Dermis blood vessel endothelial cell (primary cell): ENCODE results near the gene KANSL1L. TPM values are rescaled to one million over a fixed set of nuclear protein-coding genes. Genes with fewer than 3 reads are reported as not detected.
A peak's percentile ranks its signal among the peaks of the same experiment; 100 is the strongest.
"Not testable (repeated sequence)": the region's sequence is repeated elsewhere in the genome, so short reads cannot be mapped to it uniquely, and the experiment has no call there.

Source experiments
- DNase-seq: peaks from one replicate; pipeline ENCODE4 v3.0.0; 2010
- total RNA-seq: library from RNA; depleted of rRNA; stranded (reverse); fragments of >200 nt; gene quantifications from 2 replicates; pipeline ENCODE4 v1.2.3, GENCODE V29; 2014

Gene KANSL1L, protein sequence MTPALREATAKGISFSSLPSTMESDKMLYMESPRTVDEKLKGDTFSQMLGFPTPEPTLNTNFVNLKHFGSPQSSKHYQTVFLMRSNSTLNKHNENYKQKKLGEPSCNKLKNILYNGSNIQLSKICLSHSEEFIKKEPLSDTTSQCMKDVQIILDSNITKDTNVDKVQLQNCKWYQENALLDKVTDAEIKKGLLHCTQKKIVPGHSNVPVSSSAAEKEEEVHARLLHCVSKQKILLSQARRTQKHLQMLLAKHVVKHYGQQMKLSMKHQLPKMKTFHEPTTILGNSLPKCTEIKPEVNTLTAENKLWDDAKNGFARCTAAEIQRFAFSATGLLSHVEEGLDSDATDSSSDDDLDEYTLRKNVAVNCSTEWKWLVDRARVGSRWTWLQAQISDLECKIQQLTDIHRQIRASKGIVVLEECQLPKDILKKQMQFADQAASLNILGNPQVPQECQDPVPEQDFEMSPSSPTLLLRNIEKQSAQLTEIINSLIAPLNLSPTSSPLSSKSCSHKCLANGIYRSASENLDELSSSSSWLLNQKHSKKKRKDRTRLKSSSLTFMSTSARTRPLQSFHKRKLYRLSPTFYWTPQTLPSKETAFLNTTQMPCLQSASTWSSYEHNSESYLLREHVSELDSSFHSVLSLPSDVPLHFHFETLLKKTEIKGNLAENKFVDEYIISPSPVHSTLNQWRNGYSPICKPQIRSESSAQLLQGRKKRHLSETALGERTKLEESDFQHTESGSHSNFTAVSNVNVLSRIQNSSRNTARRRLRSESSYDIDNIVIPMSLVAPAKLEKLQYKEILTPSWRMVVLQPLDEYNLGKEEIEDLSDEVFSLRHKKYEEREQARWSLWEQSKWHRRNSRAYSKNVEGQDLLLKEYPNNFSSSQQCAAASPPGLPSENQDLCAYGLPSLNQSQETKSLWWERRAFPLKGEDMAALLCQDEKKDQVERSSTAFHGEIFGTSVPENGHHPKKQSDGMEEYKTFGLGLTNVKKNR
- 14.1 and 29.1 TPM in 2 replicates for total RNA-seq

DNA sequence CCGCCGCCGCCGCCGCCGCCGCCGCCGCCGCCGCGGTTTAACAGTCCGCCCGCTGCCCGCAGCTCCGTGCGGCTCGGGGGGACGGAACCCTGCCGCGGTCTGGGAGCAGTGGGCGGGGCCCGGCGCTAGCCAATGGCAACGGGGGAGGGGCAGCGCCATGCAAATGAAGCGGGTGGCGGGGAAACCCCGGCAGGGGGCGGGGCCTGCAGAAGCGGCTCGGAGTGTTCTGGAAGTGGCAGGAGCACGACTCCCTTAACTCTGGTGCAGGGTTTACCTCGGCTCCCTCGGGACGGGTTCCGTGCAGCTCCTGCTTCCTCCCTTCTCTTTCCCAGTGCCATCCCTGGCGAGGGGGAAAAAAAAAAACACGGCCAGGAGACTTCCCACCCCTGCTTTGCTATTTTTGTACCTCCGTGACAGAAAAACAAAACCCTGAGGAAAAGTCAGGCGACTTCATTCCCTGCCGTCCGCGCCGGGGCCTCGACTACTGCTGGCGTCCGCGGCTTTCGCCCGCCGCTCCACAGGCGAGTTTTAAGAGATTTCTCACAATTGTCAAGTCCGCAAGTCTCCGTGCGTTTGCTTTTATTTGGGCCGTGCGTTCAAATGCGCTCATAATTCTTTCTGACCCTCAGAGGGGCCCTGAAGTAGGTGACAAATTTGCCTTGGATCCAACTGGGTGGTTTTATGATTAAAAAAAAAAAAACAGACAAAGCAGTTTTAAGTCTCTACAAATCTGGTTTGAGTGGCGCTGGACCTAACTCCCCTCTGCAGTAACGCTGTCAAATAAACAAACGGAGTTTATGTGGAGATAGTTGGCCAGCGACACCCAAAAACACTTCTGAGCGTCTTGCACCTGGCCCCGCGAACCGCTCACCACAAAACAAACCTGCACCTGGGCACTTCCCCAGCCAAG, at the start of gene KANSL1L:
KANSL1L (minus strand) TSS at position 101 of the 910 bp plus-strand sequence. CDS start 16,827 bp downstream, outside the sequence.
- DNase-seq: peak; percentile 97

DNA sequence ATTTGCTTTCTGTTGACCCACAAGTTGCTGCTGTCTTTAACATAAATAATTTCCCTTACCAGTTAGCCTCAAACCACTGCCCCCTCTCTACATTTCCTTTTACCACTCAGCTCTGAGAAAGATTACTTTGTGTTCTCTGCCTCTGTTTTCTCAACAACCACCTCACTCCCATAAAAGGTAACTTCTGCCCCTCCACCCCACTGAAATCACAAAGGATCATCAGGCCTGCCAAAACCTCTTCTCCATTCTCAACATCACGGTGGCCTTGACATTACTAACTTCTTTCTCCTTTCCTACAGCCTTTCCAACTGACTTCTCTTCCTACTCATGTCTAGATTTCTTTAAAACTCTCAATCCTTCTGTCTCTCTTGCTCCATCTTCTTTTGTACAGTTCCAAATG, 43.9 kb upstream of the KANSL1L start:
- no peak for DNase-seq

DNA sequence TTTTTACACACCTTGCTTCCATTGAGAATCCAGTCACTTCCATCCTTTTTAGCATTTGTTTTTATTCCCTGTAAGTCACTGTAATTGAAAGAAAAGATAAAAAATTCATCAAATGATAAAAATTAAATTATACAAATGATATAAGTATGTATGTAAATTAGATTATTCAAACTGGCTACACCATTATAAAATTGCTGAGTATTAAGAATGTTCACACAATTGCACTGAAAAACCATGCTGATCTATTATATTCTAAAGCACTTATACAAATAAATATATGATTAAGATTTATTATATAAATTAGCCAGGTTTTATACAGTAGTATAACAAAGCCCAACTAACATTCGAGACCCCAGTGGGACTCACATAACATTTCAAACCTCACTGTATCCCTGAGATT, 39.0 kb upstream of the KANSL1L start:
- DNase-seq: no peak

DNA sequence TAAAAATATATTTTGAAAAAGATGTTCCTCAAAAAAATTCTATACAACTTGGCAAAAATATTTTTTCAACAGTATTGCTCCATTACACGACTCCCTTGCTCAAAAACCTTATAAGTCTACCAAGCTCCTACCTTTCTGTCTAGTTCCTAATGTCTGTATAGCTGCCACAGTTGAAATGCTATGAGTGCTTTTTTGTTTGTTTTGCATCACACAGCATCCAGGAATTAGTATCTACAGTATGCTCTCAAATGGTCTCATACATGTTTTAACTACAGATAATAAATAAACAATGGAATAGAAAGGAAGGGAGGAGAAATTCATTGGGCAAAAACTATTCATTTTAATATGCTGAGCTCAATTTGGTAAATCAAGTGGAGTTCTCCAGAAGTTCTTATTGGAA, 36.7 kb upstream of the KANSL1L start:
- no peak for DNase-seq

DNA sequence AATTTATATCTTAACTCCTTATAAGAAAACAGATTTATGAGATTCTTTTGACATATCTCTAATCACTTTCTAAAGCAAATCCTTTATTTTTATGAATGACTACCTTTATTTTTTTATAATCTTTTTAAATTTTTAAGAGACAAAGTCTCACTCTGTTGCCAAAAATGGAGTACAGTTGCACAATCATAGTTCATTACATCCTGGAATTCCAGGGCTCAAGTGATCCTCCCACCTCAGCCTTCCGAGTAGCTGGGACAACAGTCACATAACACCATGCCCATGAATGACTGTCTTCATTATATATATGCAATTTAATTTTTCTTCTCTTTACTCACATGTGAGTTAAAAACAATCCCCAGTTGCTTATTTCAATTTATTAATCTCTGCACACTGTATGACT, 32.3 kb upstream of the KANSL1L start:
- no peak for DNase-seq

DNA sequence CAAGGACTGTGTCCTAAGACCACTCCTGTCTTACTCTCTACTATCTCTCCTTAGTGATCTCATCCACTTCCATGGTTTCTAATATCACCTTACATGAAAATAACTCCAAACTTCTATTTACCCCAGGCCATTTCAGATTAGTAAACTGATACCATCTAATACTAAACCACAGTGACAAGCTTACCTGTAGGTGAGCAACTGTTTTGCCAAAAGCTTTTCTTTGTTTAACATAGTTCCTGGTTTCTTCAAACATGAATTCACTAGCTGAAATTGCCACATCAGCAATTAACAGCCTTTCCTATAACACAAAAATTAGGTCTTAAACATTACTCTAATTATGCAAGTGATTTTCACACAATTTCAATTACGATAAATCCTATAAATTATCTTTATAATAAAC, 31.9 kb upstream of the KANSL1L start:
- DNase-seq: no peak

DNA sequence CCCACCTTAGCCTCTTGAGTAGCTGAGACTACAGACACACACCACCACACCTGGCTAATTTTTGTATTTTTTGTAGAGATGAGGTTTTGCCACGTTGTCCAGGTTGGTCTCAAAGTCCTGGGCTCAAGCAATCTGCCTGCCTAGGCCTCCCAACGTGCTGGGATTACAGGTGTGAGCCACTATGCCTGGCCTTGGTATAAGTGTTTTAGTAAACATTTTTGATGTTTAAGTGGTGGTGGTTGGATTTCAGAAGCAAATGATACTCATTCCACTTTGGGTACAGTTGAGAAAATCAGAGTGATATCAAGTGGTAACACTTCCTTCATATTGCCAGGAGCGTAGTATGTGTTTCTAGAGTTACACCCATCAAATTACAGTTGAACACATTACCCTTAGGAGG, 28.6 kb upstream of the KANSL1L start:
- DNase-seq: no peak

DNA sequence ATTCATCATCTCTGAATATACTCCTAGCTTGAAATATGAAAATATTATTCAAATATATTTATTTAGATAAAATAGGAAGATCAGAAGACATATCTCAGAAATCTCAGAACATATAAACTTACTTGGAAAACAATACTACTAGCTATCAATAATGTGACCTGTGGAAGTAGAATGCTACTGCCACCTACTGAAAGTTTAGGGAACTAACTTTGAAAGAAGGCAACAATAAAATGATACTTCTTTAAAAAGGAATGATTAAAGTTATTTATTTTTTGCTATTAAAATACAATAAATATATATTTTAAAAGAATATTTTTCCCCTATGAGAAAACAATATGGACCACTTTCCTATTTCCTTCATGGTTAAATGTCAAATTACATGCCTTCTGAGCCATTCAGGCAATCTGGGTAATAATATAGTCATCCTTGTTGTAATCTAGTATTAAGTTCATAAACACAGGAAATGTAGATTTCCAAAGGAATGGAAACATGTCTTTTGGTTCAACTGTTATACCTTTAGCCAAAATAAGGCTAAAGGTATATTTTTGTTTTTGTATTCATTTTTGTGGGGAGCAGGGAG, 28.1 kb upstream of the KANSL1L start:
- DNase-seq: peak; percentile 60

DNA sequence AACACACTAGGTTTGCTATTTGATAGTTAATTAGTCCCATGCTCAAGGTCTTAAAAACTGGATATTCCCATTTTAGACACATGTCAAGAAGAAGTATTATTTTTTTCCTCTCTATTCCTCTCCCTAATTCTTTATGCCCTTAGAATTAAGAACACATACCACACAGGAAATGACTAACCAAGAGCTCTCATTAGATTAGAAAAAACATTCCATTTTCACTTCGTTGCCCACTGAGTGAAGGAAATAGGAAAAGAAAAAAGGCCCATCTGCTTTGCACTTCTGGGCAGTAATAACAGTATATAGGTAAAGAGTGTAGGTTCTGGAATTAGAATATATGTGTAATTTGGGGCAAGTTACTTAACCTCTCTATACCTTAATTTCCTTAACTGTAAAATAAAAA, 27.1 kb upstream of the KANSL1L start:
- peak; percentile 18 for DNase-seq

DNA sequence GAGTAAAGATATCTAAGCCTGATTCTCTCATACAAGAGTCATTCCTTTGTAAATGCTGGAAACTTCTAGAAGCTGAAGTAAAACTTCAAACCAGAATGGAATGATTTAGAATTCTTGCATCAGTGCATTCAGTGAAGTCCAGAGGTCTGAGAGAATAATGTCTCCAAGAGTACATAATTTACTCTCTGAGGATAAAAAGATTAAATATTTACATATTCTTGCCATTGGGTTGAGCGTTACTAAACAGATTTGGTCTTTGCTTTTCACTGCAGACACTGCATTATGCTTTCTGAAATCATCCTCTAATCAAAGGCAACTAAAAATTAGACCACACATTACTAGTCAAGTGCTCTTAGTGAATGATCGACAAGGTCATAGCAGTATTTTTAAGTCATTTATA, 26.5 kb upstream of the KANSL1L start:
- no peak for DNase-seq

DNA sequence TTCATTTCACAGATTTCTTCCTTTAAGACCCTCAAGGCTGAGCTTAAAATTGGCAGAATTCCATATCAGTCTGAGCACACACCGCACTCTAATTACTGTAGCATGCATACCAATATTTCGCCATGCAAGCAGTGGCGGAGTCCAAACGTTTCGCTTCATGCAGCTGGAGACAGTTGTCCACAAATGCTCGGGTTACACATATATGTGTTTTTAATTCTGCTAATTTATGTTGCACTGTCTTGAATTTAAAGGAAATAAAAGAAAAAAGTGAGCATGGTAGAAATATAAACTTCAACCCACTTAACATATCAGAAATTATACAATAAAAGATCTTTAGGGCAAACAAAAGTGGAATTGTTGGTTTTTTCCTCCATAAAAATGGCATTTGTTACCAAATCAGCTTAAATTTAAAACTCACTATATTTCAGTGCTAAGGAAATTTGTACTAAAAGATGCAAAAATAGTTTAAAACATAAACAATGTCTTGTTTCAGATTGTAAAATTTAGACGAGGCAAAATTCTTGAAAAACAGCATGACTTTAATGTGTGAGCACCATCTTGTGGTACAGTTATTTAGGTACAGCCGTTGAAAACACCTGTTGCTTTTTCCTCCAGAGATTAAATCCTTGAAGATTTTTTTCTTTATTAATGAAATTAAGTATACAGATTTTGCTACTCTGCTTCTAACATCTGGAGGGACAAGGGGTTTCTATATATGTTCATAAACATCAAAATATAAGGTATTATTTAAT, 24.1 kb upstream of the KANSL1L start:
- peak; percentile 74 for DNase-seq

DNA sequence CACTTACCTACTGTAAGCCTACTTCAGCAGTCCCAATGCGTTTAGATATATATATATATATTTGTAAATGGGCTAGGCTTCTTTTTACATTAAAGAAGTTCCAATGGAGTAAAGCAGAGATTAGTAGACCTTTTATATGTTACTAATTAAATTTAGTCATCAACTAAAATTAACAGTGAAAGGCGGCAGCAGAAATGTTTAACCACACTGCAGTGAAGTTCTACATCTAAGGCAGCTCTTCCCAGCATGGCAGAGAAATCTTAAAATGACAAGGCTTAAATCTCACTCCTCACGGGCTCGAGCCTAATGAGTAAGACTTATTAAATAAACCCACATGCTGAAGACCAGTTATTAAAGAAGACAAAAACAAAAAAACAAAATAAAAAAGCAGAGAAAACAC, 19.1 kb upstream of the KANSL1L start:
- DNase-seq: no peak

DNA sequence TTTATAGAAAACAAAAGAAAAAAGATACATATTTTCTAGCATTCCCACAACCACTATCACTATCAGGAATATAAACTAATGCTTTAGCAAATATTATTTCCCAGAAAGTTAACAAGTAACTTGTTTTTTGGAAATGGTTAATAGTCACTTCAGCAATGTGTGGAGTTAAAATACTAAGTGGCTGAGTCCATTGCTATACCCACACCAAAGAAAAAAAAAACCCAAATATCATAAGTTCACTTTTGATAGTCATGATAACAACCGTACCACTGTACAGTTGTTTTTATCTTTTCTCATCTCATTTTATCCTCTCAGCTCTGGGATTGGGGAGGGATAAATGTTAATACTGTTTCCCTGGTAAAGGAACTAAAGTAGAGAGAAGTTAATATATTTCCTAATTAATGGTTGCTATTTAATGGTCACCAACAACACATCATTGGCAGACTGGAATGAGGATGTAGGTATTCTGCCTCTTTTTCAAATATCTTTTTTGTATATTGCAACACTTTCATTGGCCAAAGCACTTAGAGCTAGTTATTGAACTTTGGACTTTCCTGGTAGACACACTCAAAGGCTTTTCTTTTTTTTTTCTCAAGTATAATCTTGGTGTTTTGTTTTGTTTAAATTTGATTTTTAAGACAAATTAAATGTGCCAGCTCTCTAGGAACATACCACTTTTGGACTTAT, 18.4 kb upstream of the KANSL1L start:
- DNase-seq: no peak

DNA sequence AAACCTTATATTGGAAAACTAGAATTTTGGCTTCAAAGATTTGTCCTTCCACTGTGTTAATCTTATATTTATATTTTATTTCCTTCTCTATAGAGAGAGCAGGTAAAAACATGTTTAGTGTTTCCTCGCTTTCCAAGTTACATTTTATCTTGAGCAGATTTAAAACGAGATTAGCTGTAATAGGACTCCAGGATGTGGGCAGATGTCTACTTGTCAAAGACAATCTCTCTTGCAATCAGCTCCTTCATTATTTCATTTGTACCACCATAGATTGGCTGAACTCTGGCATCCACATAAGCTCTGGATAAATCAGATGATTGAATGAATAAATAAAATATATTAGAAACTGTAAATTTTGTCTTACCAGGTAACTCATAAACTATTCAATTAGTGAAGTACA, 17.5 kb upstream of the KANSL1L start:
- DNase-seq: no peak

DNA sequence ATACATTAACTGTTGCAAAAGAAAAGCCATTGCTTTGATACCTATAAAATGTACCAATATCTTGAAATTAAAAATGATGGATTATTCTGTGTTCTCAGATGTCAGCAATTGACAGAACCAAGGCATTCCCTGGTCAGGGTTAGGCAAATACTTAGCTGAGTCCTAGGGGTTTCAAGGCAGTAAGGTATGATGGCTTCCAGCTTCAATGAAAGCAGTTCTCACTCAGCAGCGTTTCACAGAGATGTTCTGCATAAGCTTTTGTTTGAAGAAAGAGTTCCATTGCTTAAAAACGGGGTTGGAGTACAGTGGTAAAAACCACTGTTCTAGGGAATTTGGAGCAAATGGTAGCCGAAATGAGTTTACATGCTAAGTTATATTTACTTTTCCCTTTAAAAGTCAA, 17.0 kb upstream of the KANSL1L start:
- no peak for DNase-seq

DNA sequence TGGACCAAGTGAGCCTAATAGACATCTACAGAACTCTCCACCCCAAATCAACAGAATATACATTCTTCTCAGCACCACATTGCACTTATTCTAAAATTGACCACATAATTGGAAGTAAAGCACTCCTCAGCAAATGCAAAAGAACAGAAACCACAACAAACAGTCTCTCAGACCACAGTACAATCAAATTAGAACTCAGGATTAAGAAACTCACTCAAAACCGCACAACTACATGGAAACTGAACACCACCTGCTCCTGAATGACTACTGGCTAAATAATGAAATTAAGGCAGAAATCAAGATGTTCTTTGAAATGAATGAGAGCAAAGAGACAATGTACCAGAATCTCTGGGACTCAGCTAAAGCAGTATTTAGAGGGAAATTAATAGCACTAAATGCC, 12.7 kb upstream of the KANSL1L start:
- DNase-seq: not testable (repeated sequence)

DNA sequence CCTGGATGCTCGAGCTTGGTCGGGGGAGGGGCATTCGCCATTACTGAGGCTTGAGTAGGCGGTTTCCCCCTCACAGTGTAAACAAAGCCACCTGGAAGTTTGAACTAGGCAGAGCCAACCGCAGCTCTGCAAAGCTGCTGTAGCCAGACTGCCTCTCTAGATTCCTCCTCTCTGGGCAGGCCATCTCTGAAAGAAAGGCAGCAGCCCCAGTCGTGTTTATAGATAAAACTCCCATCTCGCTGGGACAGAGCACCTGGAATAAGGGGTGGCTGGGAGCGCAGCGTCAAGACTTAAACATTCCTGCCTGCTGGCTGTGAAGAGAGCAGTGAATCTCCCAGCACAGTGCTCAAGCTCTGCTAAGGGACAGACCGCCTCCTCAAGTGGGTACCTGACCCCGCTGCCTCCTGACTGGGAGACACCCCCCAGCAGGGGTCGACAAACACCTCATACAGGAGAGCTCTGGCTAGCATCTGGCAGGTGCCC, 10.4 kb upstream of the KANSL1L start:
- DNase-seq: not testable (repeated sequence)

DNA sequence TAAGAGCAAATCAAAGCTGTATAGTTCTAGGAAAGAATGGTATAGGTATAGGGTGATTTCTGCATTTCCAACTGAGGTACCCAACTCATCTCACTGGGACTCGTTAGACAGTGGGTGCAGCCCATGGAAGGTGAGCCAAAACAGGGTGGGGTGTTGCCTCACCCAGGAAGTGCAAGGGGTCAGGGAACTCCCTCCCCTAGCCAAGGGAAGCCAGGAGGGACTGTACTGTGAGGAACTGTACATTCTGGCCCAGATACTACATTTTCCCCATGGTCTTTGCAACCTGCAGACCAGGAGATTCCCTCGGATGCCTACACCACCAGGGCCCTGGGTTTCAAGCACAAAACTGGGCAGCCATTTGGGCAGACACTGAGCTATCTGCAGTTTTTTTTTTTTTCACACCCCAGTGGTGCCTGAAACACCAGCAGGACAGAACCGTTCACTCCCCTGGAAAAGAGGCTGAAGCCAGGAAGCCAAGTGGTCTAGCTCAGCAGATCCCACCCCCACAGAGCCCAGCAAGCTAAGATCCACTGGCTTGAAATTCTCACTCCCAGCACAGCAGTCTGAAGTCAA, 9.9 kb upstream of the KANSL1L start:
- not testable (repeated sequence) for DNase-seq

DNA sequence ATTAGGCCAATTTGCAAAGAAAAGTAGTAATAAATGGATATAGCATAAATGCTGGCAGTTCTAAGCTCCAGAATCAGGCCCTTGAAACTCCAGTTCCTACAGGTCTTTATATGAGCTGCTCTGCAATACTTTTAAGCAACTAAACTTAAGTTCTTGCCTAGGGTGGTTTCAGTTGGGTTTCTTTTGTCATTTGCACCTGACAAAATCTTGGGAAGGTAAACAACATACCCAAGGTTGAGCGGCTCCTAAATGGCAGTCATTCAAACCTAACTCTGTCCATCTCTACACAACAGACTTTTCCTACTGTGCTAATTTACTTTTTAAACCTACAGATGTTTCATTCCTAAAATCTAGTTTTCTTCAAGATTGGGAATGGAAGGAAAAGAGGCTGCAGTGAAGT, 9.3 kb upstream of the KANSL1L start:
- no peak for DNase-seq

DNA sequence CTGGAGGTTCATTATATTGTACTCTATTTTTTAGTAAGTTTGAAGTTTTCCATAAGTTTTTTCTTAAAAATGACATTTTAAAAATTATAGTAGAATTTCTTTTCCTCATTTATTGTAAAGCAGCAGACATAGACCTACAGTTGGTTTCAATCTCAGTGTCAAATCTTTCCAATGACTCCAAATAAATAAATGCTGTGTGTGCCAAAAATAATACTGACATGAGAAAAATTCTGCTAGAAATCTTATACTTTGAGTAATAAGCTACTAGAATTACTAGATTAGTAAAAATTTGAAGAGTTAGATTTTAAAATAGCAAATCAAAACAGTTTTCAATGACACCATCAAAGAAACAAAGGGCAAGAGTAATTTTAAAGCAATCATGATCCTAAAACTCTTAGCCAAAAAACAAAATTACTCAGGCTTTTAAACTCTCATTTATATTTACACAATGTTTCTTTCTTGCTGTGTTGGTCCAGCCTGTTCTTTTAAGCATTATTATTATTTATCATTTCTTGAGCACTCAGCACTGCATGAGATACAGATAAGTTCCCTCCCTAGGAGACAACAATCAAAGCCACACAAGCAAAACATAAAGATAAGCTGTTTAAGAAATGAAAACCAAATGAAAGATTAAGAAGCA, 8.3 kb upstream of the KANSL1L start:
- DNase-seq: no peak
